Esophagus (tissue), 2 donors: ENCODE results near the gene SORCS2. TPM values are rescaled to one million over a fixed set of nuclear protein-coding genes. Genes with fewer than 3 reads are reported as not detected.
"Not testable (repeated sequence)": the region's sequence is repeated elsewhere in the genome, so short reads cannot be mapped to it uniquely, and the experiment has no call there.

Experiments used
- H3K27ac ChIP-seq, 2 donors: one replicate each; pipeline ENCODE4 v1.5.1; 2013; ENCODE audit warnings: low read depth in 2 of 2, mild to moderate bottlenecking in 2 of 2, inconsistent platforms in 1 of 2, low read length in 1 of 2, moderate library complexity in 1 of 2
- H3K27me3 ChIP-seq, 2 donors: one replicate each; pipeline ENCODE4 v1.6.1; 2013; ENCODE audit warnings: low read length in 2 of 2, control low read depth in 1 of 2, mild to moderate bottlenecking in 1 of 2; ENCODE audit not compliant: insufficient read depth in 2 of 2, control insufficient read depth in 1 of 2
- H3K36me3 ChIP-seq, 2 donors: one replicate each; pipeline ENCODE4 v1.6.1; 2013; ENCODE audit warnings: low read length in 1 of 2; ENCODE audit not compliant: control insufficient read depth in 2 of 2, insufficient read depth in 2 of 2
- H3K4me1 ChIP-seq, 2 donors: one replicate each; pipeline ENCODE4 v1.6.1; 2013; ENCODE audit warnings: low read length in 1 of 2; ENCODE audit not compliant: control insufficient read depth in 2 of 2, insufficient read depth in 2 of 2
- H3K4me3 ChIP-seq, 2 donors: one replicate each; pipeline ENCODE4 v1.5.1; 2013; ENCODE audit warnings: low read length in 2 of 2, mild to moderate bottlenecking in 2 of 2, low read depth in 1 of 2, moderate library complexity in 1 of 2
- H3K9me3 ChIP-seq, 2 donors: one replicate each; pipeline ENCODE4 v1.6.1; 2013; ENCODE audit warnings: mild to moderate bottlenecking in 2 of 2, low read depth in 1 of 2, low read length in 1 of 2, moderate library complexity in 1 of 2; ENCODE audit not compliant: control insufficient read depth in 2 of 2, insufficient read depth in 1 of 2
- WGBS, 2 donors: extraction: QIAGEN DNeasy Blood & Tissue Kit; methylation state at CpG; one replicate each; pipeline ENCODE4 v1.1.7; 2013; 5-methylcytosine and 5-hydroxymethylcytosine counted together
- polyA plus RNA-seq, 2 donors: library from polyadenylated mRNA; stranded (reverse); fragments of 200-250 nt; gene quantifications; one replicate each; pipeline ENCODE4 v1.2.3, GENCODE V29; 2013
- donor health status: healthy with polysubstance abuse.
- donor health status: Bipolar disorder and iron deficiency.

SORCS2 gene
- polyA plus RNA-seq, 2 donors: 1.1 to 1.2 TPM

GRCh38 chr4:7451800-7452199 is 259.5 kb downstream of the SORCS2 start:
- H3K36me3 ChIP-seq: no peaks in the 10 kb centered on the region
- H3K27ac ChIP-seq: no peak overlapping the region
- 75 to 84% methylated on average over 6 of the region's 6 CpGs for WGBS, 2 donors
- no peak overlapping the region for H3K4me3 ChIP-seq
- no peaks in the 10 kb centered on the region for H3K27me3 ChIP-seq
- no peaks in the 10 kb centered on the region for H3K4me1 ChIP-seq
- H3K9me3 ChIP-seq: no peaks in the 10 kb centered on the region

DNA sequence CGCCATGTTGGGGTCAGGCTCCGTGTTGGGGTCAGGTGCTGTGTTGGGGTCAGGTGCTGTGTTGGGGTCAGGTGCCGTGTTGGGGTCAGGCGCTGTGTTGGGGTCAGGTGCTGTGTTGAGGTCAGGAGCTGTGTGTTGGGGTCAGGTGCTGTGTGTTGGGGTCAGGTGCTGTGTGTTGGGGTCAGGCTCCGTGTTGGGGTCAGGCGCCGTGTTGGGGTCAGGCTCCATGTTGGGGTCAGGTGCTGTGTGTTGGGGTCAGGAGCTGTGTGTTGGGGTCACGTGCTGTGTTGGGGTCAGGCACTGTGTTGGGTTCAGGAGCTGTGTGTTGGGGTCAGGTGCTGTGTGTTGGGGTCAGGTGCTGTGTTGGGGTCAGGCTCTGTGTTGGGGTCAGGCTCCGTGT is 260.5 kb downstream of the SORCS2 start:
- not testable (repeated sequence) for H3K4me1 ChIP-seq, H3K4me3 ChIP-seq, H3K27me3 ChIP-seq, H3K27ac ChIP-seq, H3K36me3 ChIP-seq, H3K9me3 ChIP-seq
- 94 to 97% methylated on average over 9 of the region's 9 CpGs for WGBS, 2 donors

DNA sequence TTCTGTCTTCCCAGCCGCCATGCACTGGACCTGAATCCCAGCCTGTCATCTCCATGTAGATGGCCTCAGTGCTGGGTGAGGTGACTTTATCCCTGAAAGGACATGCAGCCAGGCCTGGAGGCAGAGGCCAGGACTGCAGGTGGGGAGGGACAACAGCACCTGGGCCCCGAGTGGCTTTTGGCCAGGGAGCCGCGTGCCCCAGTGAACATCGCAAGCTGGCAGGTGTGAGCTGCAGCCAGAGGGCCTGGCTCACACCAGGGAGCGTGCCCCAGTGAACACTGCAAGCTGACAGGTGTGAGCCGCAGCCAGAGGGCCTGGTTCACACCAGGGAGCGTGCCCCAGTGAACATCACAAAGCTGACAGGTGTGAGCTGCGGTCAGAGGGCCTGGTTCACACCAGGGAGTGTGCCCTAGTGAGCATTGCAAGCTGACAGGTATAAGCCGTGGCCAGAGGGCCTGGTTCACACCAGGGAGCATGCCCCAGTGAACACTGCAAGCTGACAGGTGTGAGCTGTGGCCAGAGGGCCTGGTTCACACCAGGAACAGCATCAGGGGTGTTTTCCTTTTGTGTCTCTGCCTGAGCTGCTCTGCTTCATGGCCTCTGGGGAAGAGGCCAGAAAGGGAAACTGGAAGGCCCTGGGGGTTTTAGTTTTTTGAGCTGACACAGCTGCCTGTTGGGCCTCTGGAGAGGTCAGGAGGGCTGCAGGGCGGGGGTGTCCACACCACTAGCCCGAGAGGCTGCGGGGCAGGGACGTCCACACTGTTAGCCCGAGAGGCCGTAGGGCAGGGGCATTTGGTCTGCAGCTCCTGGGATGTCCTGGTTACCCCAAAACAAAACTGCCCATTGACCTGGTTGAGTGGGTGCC is 265.1 kb downstream of the SORCS2 start:
- WGBS, 2 donors: 87 to 89% methylated on average over 16 of the region's 16 CpGs

GRCh38 chr4:7458066-7458425 is 265.7 kb downstream of the SORCS2 start:
- Histone ChIP-seq H3K27ac (no peak overlapping the region), H3K36me3 (no peaks in the 10 kb centered on the region), H3K9me3 (no peaks in the 10 kb centered on the region), H3K4me3 (no peak overlapping the region), H3K27me3 (no peaks in the 10 kb centered on the region), H3K4me1 (peaks cover 0 to 4% of the 10 kb centered on the region in 2 donors)
- 66 to 71% methylated on average over 9 of the region's 9 CpGs for WGBS, 2 donors

More for the DNA sequence above, 265.1 kb downstream of the SORCS2 start:
- Histone ChIP-seq H3K27ac (no peak overlapping the region), H3K4me1 (peaks cover 0 to 4% of the 10 kb centered on the region in 2 donors), H3K27me3 (no peaks in the 10 kb centered on the region), H3K9me3 (no peaks in the 10 kb centered on the region), H3K4me3 (no peak overlapping the region), H3K36me3 (no peaks in the 10 kb centered on the region)

DNA sequence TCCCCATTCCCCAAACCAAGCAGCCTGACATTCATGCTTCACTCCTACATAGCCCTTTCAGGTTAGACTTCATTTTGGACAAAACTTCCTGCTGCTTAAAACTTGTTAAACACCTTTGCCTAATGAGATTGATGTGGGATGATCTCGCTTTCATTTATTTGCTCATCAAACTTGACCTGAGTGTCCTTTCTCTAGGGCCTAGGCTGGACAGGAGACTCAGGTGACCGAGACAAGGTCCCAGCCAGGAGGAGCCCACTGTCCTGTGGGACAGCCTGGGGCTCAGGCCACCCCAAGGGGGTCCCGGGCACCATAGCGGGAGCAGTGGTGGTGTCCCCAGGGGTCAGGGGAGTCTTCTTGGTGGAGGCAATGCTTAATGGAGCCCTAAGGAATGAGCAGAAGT is 266.1 kb downstream of the SORCS2 start:
- Histone ChIP-seq H3K4me3 (no peak overlapping the region), H3K27ac (no peak overlapping the region), H3K9me3 (no peaks in the 10 kb centered on the region), H3K27me3 (no peaks in the 10 kb centered on the region), H3K36me3 (no peaks in the 10 kb centered on the region), H3K4me1 (peaks cover 0 to 4% of the 10 kb centered on the region in 2 donors)
- 90 to 92% methylated on average over 4 of the region's 4 CpGs for WGBS, 2 donors

DNA sequence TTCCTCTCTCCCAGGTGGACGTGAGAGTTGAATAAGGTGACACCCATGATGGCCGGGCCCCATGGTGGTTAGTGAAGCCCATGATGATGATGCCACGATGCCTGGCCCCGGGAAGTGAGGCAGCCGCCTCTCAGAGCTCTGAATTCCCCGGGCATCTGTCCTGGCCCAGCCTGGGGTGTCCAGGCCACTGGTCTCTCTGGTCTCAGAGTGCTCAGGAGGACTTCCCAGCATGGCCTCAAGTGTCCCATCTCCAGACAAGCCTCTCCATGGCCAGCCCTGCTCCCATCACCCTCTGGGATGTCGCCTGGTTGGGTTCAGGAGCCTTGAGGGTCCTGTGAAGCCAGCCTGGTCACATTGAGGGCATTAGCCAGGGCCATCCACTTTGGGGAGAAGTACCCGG is 267.1 kb downstream of the SORCS2 start:
- Histone ChIP-seq H3K4me3 (no peak overlapping the region), H3K27ac (no peak overlapping the region), H3K27me3 (no peaks in the 10 kb centered on the region), H3K9me3 (no peaks in the 10 kb centered on the region), H3K4me1 (peaks cover 0 to 4% of the 10 kb centered on the region in 2 donors), H3K36me3 (no peaks in the 10 kb centered on the region)
- 85 to 91% methylated on average over 8 of the region's 8 CpGs for WGBS, 2 donors

- 60 to 64% methylated on average over 17 of the region's 17 CpGs for WGBS, 2 donors
- Histone ChIP-seq H3K27ac (no peak overlapping the region), H3K4me3 (no peak overlapping the region), H3K36me3 (no peaks in the 10 kb centered on the region), H3K27me3 (no peaks in the 10 kb centered on the region), H3K4me1 (peaks cover 0 to 4% of the 10 kb centered on the region in 2 donors), H3K9me3 (peaks cover 0 to 3% of the 10 kb centered on the region in 2 donors)
Observed at GRCh38 chr4:7460566-7460965, 268.2 kb downstream of the SORCS2 start.

DNA sequence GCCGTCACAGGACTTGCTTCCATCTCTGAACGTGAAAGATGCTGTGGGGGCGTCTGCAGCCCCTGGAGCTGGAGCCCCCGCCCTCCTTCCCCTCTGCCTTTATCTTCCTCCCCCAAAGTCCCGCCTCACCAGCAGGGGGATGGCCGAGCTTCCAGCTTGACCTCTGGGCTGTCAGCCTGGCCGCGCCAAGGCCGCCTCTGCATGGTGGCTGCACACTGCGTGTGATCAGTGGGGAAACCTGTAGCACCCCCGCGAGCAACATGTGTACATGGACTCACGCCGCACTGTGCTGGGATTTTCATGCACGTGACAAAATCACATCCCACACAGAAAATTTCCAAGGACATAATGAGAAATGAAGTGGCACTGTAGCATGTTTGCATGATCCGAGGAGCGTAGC is 268.9 kb downstream of the SORCS2 start:
- Histone ChIP-seq H3K4me3 (no peak overlapping the region), H3K36me3 (no peaks in the 10 kb centered on the region), H3K4me1 (peaks cover 0 to 4% of the 10 kb centered on the region in 2 donors), H3K27ac (no peak overlapping the region), H3K9me3 (peaks cover 3% of the 10 kb centered on the region in 2 donors), H3K27me3 (no peaks in the 10 kb centered on the region)
- 71 to 85% methylated on average over 17 of the region's 17 CpGs for WGBS, 2 donors

- H3K27me3 ChIP-seq: no peaks in the 10 kb centered on the region
Observed at GRCh38 chr4:7462509-7462971, 270.2 kb downstream of the SORCS2 start.

More at GRCh38 chr4:7462509-7462971, 270.2 kb downstream of the SORCS2 start:
- Histone ChIP-seq H3K36me3 (no peaks in the 10 kb centered on the region), H3K4me3 (no peak overlapping the region), H3K9me3 (peaks cover 3 to 8% of the 10 kb centered on the region in 2 donors), H3K4me1 (peaks cover 0 to 4% of the 10 kb centered on the region in 2 donors), H3K27ac (no peak overlapping the region)
- 20 to 24% methylated on average over 11 of the region's 11 CpGs for WGBS, 2 donors
